Glomerular visceral epithelial cell (primary cell): ENCODE measurements around the gene GBX2.

ENCODE experiments used
- DNase-seq: peaks from one replicate; pipeline ENCODE4 v3.0.0-alpha.2; 2016; ENCODE audit errors: extremely low spot score

GBX2 gene

GRCh38 chr2:236168110-236169080, at the start of gene GBX2:
TSS of gene GBX2 (minus strand) at chr2:236168386. CDS start at chr2:236167971, 415 bp downstream.
- DNase-seq, result peak; percentile 94

- DNase-seq, result no peak
Measured at GRCh38 chr2:236217926-236218325, 49.7 kb upstream of the GBX2 start.

GRCh38 chr2:236216711-236217110, 48.5 kb upstream of the GBX2 start:
- DNase-seq, result no peak

- DNase-seq, result no peak
Measured at GRCh38 chr2:236215761-236216333, 47.7 kb upstream of the GBX2 start.

GRCh38 chr2:236215196-236215595, 47.0 kb upstream of the GBX2 start:
- peak; percentile 54 for DNase-seq

GRCh38 chr2:236214376-236214995, 46.3 kb upstream of the GBX2 start:
- no peak for DNase-seq

- no peak for DNase-seq
Measured at GRCh38 chr2:236211296-236211695, 43.1 kb upstream of the GBX2 start.

- no peak for DNase-seq
Measured at GRCh38 chr2:236210536-236210935, 42.4 kb upstream of the GBX2 start.

- DNase-seq, result no peak
Measured at GRCh38 chr2:236209996-236210395, 41.8 kb upstream of the GBX2 start.

- peak; percentile 47 for DNase-seq
Measured at GRCh38 chr2:236209535-236209934, 41.3 kb upstream of the GBX2 start.

GRCh38 chr2:236208019-236208926, 40.1 kb upstream of the GBX2 start:
- DNase-seq, result no peak

GRCh38 chr2:236207472-236207871, 39.3 kb upstream of the GBX2 start:
- no peak for DNase-seq

- no peak for DNase-seq
Measured at GRCh38 chr2:236205867-236206645, 37.9 kb upstream of the GBX2 start.

- DNase-seq, result no peak
Measured at GRCh38 chr2:236204953-236205352, 36.8 kb upstream of the GBX2 start.

- no peak for DNase-seq
Measured at GRCh38 chr2:236200378-236200777, 32.2 kb upstream of the GBX2 start.

- no peak for DNase-seq
Measured at GRCh38 chr2:236196366-236196765, 28.2 kb upstream of the GBX2 start.

- peak; percentile 78 for DNase-seq
Measured at GRCh38 chr2:236195726-236196125, 27.5 kb upstream of the GBX2 start.

GRCh38 chr2:236194786-236195185, 26.6 kb upstream of the GBX2 start:
- DNase-seq, result no peak

- no peak for DNase-seq
Measured at GRCh38 chr2:236193026-236193425, 24.8 kb upstream of the GBX2 start.

GRCh38 chr2:236190674-236191073, 22.5 kb upstream of the GBX2 start:
- no peak for DNase-seq

- DNase-seq, result no peak
Measured at GRCh38 chr2:236184701-236185100, 16.5 kb upstream of the GBX2 start.
